Measurements from ENCODE around the gene BLM. TPM values are rescaled to one million over a fixed set of nuclear protein-coding genes. Genes with fewer than 3 reads are reported as not detected.

Gene BLM
- polyA plus RNA-seq, 12 donors = 2.6 to 9.0 (median 6.3) TPM; not detected in 1

Other genes with a start within 250 kb of the BLM start
- 10 to 100 TPM in 11 of 12 donors, not detected in 1; 22.6 to 58.0 (median 25.9) TPM for gene CRTC3, start 187.4 kb upstream of the BLM start, polyA plus RNA-seq (ENCODE audit: insufficient read length in 12 of 12)
- gene FURIN, start 151.2 kb downstream of the BLM start, polyA plus RNA-seq (ENCODE audit: insufficient read length in 12 of 12) = 10 to 100 TPM in 11 of 12 donors, not detected in 1; 21.5 to 53.8 (median 27.9) TPM
- 10 to 100 TPM in 9 of 12 donors, 1 to 10 TPM in 2, not detected in 1; 7.8 to 24.1 (median 11.4) TPM for gene FES, start 167.2 kb downstream of the BLM start, polyA plus RNA-seq (ENCODE audit: insufficient read length in 12 of 12)
- gene MAN2A2, start 186.0 kb downstream of the BLM start, polyA plus RNA-seq (ENCODE audit: insufficient read length in 12 of 12) = 10 to 100 TPM in 11 of 12 donors, not detected in 1; 25.4 to 66.1 (median 35.7) TPM
- gene HDDC3, start 215.2 kb downstream of the BLM start, polyA plus RNA-seq (ENCODE audit: insufficient read length in 12 of 12) = 10 to 100 TPM in 2 of 12 donors, 1 to 10 TPM in 9, not detected in 1; 7.2 to 12.6 (median 8.9) TPM
- gene UNC45A, start 217.9 kb downstream of the BLM start, polyA plus RNA-seq (ENCODE audit: insufficient read length in 12 of 12) = 10 to 100 TPM in 11 of 12 donors, not detected in 1; 21.8 to 49.6 (median 26.0) TPM
- 10 to 100 TPM in 10 of 12 donors, 1 to 10 TPM in 1, not detected in 1; 9.9 to 24.5 (median 13.6) TPM for gene RCCD1, start 237.5 kb downstream of the BLM start, polyA plus RNA-seq (ENCODE audit: insufficient read length in 12 of 12)